ENCODE results near the gene CD101.
"Not testable (repeated sequence)": the region's sequence is repeated elsewhere in the genome, so short reads cannot be mapped to it uniquely, and the experiment has no call there.

Gene CD101

GRCh38 chr1:116966791-116967190 is 34.8 kb upstream of the CD101 start:
- ATAC-seq (ENCODE audit: low read depth) (no peak), DNase-seq (ENCODE audit: low spot score) (no peak)
- H3K27ac ChIP-seq (ENCODE audit: poor library complexity, severe bottlenecking) = no peak overlapping the region
- H3K36me3 ChIP-seq (ENCODE audit: low read depth) = peaks cover 67% of the 10 kb centered on the region
- no peaks in the 10 kb centered on the region for H3K27me3 ChIP-seq (ENCODE audit: insufficient read depth, poor library complexity, severe bottlenecking)
- no peak overlapping the region for H3K4me3 ChIP-seq (ENCODE audit: severe bottlenecking)
- peaks cover 6% of the 10 kb centered on the region for H3K4me1 ChIP-seq (ENCODE audit: insufficient read depth, poor library complexity, severe bottlenecking)
- no peak for TF ChIP-seq CTCF (IDR thresholded peaks at IDR 0.05; ENCODE audit: poor library complexity, severe bottlenecking)
- no peaks in the 10 kb centered on the region for H3K9me3 ChIP-seq (ENCODE audit: severe bottlenecking)

- no peak for TF ChIP-seq CTCF (IDR thresholded peaks at IDR 0.05; ENCODE audit: poor library complexity, severe bottlenecking)
- H3K27ac ChIP-seq (ENCODE audit: poor library complexity, severe bottlenecking) = no peak overlapping the region
- no peak for DNase-seq (ENCODE audit: low spot score)
- peaks cover 21% of the 10 kb centered on the region for H3K4me1 ChIP-seq (ENCODE audit: insufficient read depth, poor library complexity, severe bottlenecking)
- ATAC-seq (ENCODE audit: low read depth) = no peak
- peaks cover 59% of the 10 kb centered on the region for H3K36me3 ChIP-seq (ENCODE audit: low read depth)
- H3K27me3 ChIP-seq (ENCODE audit: insufficient read depth, poor library complexity, severe bottlenecking) = no peaks in the 10 kb centered on the region
- no peaks in the 10 kb centered on the region for H3K9me3 ChIP-seq (ENCODE audit: severe bottlenecking)
- H3K4me3 ChIP-seq (ENCODE audit: severe bottlenecking) = no peak overlapping the region
Measured at GRCh38 chr1:116968724-116969123, 32.8 kb upstream of the CD101 start.

GRCh38 chr1:116971258-116971860 is 30.2 kb upstream of the CD101 start:
- Histone ChIP-seq H3K4me3 (ENCODE audit: severe bottlenecking) (no peak overlapping the region), H3K9me3 (ENCODE audit: severe bottlenecking) (no peaks in the 10 kb centered on the region), H3K36me3 (ENCODE audit: low read depth) (peaks cover 57% of the 10 kb centered on the region), H3K4me1 (ENCODE audit: insufficient read depth, poor library complexity, severe bottlenecking) (peaks cover 21% of the 10 kb centered on the region), H3K27me3 (ENCODE audit: insufficient read depth, poor library complexity, severe bottlenecking) (no peaks in the 10 kb centered on the region), H3K27ac (ENCODE audit: poor library complexity, severe bottlenecking) (peak overlapping the region; percentile 57)
- DNase-seq (ENCODE audit: low spot score) = no peak
- TF ChIP-seq CTCF (IDR thresholded peaks at IDR 0.05; ENCODE audit: poor library complexity, severe bottlenecking) = no peak
- ATAC-seq (ENCODE audit: low read depth) = no peak

GRCh38 chr1:116971965-116972673 is 29.4 kb upstream of the CD101 start:
- Histone ChIP-seq H3K4me1 (ENCODE audit: insufficient read depth, poor library complexity, severe bottlenecking) (peaks cover 21% of the 10 kb centered on the region), H3K4me3 (ENCODE audit: severe bottlenecking) (no peak overlapping the region), H3K9me3 (ENCODE audit: severe bottlenecking) (no peaks in the 10 kb centered on the region), H3K36me3 (ENCODE audit: low read depth) (peaks cover 51% of the 10 kb centered on the region), H3K27ac (ENCODE audit: poor library complexity, severe bottlenecking) (peak overlapping the region; percentile 57), H3K27me3 (ENCODE audit: insufficient read depth, poor library complexity, severe bottlenecking) (no peaks in the 10 kb centered on the region)
- DNase-seq (ENCODE audit: low spot score) (no peak), ATAC-seq (ENCODE audit: low read depth) (peak; percentile 57)
- TF ChIP-seq CTCF (IDR thresholded peaks at IDR 0.05; ENCODE audit: poor library complexity, severe bottlenecking) = no peak

- Histone ChIP-seq H3K27me3 (ENCODE audit: insufficient read depth, poor library complexity, severe bottlenecking) (no peaks in the 10 kb centered on the region), H3K4me3 (ENCODE audit: severe bottlenecking) (no peak overlapping the region), H3K27ac (ENCODE audit: poor library complexity, severe bottlenecking) (peak overlapping the region; percentile 57), H3K4me1 (ENCODE audit: insufficient read depth, poor library complexity, severe bottlenecking) (peaks cover 21% of the 10 kb centered on the region), H3K9me3 (ENCODE audit: severe bottlenecking) (no peaks in the 10 kb centered on the region), H3K36me3 (ENCODE audit: low read depth) (peaks cover 45% of the 10 kb centered on the region)
- no peak for TF ChIP-seq CTCF (IDR thresholded peaks at IDR 0.05; ENCODE audit: poor library complexity, severe bottlenecking)
- ATAC-seq (ENCODE audit: low read depth) (peak; percentile 86), DNase-seq (ENCODE audit: low spot score) (no peak)
Measured at GRCh38 chr1:116972674-116973030, 28.9 kb upstream of the CD101 start.

- not testable (repeated sequence) for DNase-seq (ENCODE audit: low spot score); H3K27me3 ChIP-seq (ENCODE audit: insufficient read depth, poor library complexity, severe bottlenecking); H3K4me3 ChIP-seq (ENCODE audit: severe bottlenecking); H3K9me3 ChIP-seq (ENCODE audit: severe bottlenecking); H3K27ac ChIP-seq (ENCODE audit: poor library complexity, severe bottlenecking); H3K4me1 ChIP-seq (ENCODE audit: insufficient read depth, poor library complexity, severe bottlenecking); ATAC-seq (ENCODE audit: low read depth)
- H3K36me3 ChIP-seq (ENCODE audit: low read depth) = peaks cover 30% of the 10 kb centered on the region
Measured at GRCh38 chr1:116980309-116980708, 21.3 kb upstream of the CD101 start.

Measured in RWPE2 (cell line).